Kidney epithelial cell (primary cell): ENCODE data around the gene SLC24A1. TPM values are rescaled to one million over a fixed set of nuclear protein-coding genes. Genes with fewer than 3 reads are reported as not detected.
"Not testable (repeated sequence)": the region's sequence is repeated elsewhere in the genome, so short reads cannot be mapped to it uniquely, and the experiment has no call there.

Experiments
- DNase-seq: peaks from one replicate; pipeline ENCODE4 v3.0.0-alpha.2; 2010; ENCODE audit warnings: low read depth
- H3K27me3 ChIP-seq: 2 replicates; pipeline ENCODE4 v1.6.0; 2011; ENCODE audit warnings: low read length; ENCODE audit not compliant: control insufficient read depth, insufficient read depth
- H3K36me3 ChIP-seq: 2 replicates; pipeline ENCODE4 v1.5.1; 2011; ENCODE audit warnings: low read length; ENCODE audit not compliant: control insufficient read depth, insufficient read depth
- H3K4me3 ChIP-seq: 2 replicates; pipeline ENCODE4 v1.5.1; 2011; ENCODE audit warnings: low read depth, mild to moderate bottlenecking, control low read depth, low read length
- total RNA-seq: library from RNA; depleted of rRNA; stranded (reverse); fragments of >200 nt; gene quantifications from 2 replicates; pipeline ENCODE4 v1.2.3, GENCODE V29; 2015
- TF ChIP-seq, protein P1 (sequence below): IDR thresholded peaks from 2 replicates; pipeline ENCODE4 v1.5.1; 2011; ENCODE audit warnings: mild to moderate bottlenecking, moderate library complexity, low read length, control low read depth, inconsistent platforms; ENCODE audit not compliant: insufficient read depth, poor library complexity, severe bottlenecking

The SLC24A1 gene
- total RNA-seq, 1 donor from 2014 or later, result 11.3 TPM

DNA sequence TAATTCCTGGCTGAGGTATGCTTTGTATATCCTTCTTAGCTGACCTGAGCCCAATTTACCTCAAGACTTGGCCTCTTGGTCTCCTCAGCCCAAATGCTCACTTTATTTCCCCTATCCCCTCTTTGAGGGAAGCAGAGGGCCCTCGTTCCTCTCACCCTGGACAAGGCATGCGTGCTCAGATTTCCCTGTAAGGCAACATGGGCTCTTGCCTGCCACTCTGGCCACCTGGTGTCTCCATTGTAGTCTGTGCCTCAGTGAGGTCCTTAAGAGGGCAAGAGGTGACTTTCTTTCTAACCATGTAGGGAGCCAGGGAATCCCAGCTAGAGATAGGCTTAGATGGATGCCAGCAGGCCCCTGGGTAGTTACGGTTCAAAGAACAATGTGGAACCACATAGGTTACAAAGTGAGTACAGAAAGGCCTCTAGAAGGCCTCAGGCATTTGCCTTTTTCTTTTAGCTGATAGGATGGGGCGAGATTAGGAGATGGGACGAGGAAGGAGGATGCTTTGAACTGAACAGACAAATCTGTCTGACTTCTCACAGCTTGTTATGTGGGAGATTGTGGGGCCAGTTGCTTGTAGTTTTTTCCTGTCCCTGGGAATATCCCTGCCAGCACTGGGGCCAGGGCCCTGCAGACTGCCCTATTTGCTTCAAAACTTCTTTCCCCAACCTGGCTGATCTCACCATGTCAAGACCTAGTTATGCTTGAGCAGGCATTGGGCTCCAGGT lies 9.7 kb upstream of the SLC24A1 start:
- Histone ChIP-seq H3K27me3 (no peaks in the 10 kb centered on the region), H3K4me3 (peak overlapping the region; percentile 82), H3K36me3 (no peaks in the 10 kb centered on the region)
- DNase-seq, result no peak
- TF ChIP-seq, protein P1, sequence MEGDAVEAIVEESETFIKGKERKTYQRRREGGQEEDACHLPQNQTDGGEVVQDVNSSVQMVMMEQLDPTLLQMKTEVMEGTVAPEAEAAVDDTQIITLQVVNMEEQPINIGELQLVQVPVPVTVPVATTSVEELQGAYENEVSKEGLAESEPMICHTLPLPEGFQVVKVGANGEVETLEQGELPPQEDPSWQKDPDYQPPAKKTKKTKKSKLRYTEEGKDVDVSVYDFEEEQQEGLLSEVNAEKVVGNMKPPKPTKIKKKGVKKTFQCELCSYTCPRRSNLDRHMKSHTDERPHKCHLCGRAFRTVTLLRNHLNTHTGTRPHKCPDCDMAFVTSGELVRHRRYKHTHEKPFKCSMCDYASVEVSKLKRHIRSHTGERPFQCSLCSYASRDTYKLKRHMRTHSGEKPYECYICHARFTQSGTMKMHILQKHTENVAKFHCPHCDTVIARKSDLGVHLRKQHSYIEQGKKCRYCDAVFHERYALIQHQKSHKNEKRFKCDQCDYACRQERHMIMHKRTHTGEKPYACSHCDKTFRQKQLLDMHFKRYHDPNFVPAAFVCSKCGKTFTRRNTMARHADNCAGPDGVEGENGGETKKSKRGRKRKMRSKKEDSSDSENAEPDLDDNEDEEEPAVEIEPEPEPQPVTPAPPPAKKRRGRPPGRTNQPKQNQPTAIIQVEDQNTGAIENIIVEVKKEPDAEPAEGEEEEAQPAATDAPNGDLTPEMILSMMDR, result no peak

DNA sequence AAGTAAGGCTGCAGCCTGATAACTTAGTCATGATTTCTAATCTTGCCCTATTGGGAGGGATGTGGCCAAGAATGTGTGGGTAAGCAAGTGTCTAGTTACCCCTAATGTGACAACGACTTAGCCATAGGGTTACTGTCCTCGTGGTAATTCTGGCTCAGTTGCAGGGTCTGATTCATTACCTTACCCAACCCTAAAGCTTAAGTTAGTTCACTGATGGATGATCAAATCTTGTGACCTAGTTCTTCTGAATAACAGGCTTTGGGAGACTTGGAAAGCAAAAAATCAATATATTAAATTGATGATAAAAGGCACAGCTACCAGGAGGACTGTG lies 9.2 kb upstream of the SLC24A1 start:
- Histone ChIP-seq H3K4me3 (no peak overlapping the region), H3K36me3 (no peaks in the 10 kb centered on the region), H3K27me3 (no peaks in the 10 kb centered on the region)
- TF ChIP-seq, protein P1, result no peak
- DNase-seq, result no peak

DNA sequence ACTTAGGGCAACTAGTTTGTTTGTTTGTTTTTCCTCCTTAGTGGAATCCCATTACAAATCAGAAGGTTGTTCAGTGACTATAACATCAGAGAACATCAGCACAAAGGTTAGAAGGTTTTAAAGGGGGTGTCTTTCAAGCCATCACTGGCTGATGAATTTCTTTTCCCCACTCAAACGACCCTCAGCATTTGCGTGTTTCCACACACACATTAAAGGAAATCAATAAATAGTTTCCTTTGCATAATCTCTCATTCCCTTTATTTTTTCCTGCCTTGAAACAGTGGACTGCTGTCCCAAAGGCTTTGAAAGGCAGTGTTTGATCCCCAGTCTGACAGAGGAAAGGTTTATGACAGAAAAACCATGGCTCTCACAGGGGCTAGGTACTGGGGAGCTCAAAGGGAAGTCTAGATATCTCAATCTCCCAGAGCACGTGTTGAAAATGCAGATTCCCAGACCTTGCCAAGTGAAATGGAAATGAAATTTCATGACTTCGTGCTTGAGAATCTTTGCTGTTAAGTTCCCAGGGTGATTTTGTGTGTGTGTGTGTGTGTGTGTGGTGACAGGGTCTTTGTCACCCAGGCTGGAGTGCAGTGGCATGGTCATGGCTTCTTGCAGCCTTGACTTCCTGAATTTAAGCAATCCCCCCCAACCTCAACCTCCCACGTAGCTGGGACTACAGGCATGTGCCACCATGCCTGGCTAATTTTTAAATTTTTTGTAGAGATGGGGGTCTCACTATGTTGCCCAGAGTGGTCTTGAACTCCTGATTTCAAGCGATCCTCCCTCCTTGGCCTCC lies 8.6 kb upstream of the SLC24A1 start:
- Histone ChIP-seq H3K4me3 (no peak overlapping the region), H3K36me3 (no peaks in the 10 kb centered on the region), H3K27me3 (no peaks in the 10 kb centered on the region)
- no peak for DNase-seq
- TF ChIP-seq, protein P1, result no peak

DNA sequence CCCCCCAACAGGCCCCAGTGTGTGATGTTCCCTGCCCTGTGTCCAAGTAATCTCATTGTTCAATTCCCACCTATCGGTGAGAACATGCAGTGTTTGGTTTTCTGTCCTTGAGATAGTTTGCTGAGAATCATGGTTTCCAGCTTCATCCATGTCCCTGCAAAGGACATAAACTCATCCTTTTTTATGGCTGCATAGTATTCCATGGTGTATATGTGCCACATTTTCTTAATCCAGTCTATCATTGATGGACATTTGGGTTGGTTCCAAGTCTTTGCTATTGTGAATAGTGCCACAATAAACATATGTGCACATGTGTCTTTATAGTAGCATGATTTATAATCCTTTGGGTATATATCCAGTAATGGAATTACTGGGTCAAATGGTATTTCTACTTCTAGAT lies 5.9 kb upstream of the SLC24A1 start:
- not testable (repeated sequence) for DNase-seq, H3K4me3 ChIP-seq, H3K27me3 ChIP-seq, H3K36me3 ChIP-seq

- Histone ChIP-seq H3K36me3 (no peaks in the 10 kb centered on the region), H3K4me3 (no peak overlapping the region), H3K27me3 (no peaks in the 10 kb centered on the region)
- TF ChIP-seq, protein P1, result no peak
- DNase-seq, result no peak
These were observed 3.1 kb upstream of the SLC24A1 start for GRCh38 chr15:65618560-65619109.

- no peak for DNase-seq
- H3K4me3 ChIP-seq, result no peak overlapping the region
- H3K36me3 ChIP-seq, result no peaks in the 10 kb centered on the region
- TF ChIP-seq, protein P1, result no peak
- no peaks in the 10 kb centered on the region for H3K27me3 ChIP-seq
These were observed 2.0 kb upstream of the SLC24A1 start for GRCh38 chr15:65619626-65620290.
